Right renal cortex interstitium (tissue), 3 donors: ENCODE data around the gene POLDIP3. TPM values are rescaled to one million over a fixed set of nuclear protein-coding genes. Genes with fewer than 3 reads are reported as not detected.

Source experiments
- polyA plus RNA-seq, 3 donors: library from polyadenylated mRNA; unstranded; fragments of 120-200 nt; gene quantifications; one replicate each; pipeline ENCODE4 v1.2.1, GENCODE V29; 2013; ENCODE audit not compliant: insufficient read length in 3 of 3

POLDIP3 gene
- polyA plus RNA-seq, 3 donors, result 122 to 125 (median 122) TPM

Other genes with a start within 250 kb of the POLDIP3 start
- gene NFAM1, start 182.5 kb downstream of the POLDIP3 start, polyA plus RNA-seq, result under 1 TPM; 0.72 to 0.96 (median 0.75) TPM
- 10 to 100 TPM; 28.1 to 34.1 (median 30.7) TPM for gene RRP7A, start 95.1 kb downstream of the POLDIP3 start, polyA plus RNA-seq
- gene SERHL2, start 60.9 kb downstream of the POLDIP3 start, polyA plus RNA-seq, result 1 to 10 TPM; 5.6 to 7.8 (median 7.3) TPM
- not detected for gene ATP5MGL, start 25.7 kb upstream of the POLDIP3 start, polyA plus RNA-seq
- gene CYB5R3, start 34.5 kb upstream of the POLDIP3 start, polyA plus RNA-seq, result 100 to 1,000 TPM; 130 to 149 (median 146) TPM
- gene A4GALT, start 106.0 kb upstream of the POLDIP3 start, polyA plus RNA-seq, result 10 to 100 TPM; 14.0 to 18.7 (median 14.1) TPM
- gene ARFGAP3, start 242.4 kb upstream of the POLDIP3 start, polyA plus RNA-seq, result 10 to 100 TPM; 47.6 to 58.0 (median 53.5) TPM